Mesendoderm (in vitro differentiated cells): Measurements from ENCODE around the gene ACD.

Experiments used
- DNase-seq: peaks from one replicate; pipeline ENCODE4 v3.0.0; 2013
- H2AK5ac ChIP-seq: 2 replicates; pipeline ENCODE4 v1.6.1; 2013; ENCODE audit warnings: low read length, inconsistent platforms
- H2BK120ac ChIP-seq: 2 replicates; pipeline ENCODE4 v1.6.1; 2013; ENCODE audit warnings: low read depth, mild to moderate bottlenecking, low read length, moderate library complexity, mixed read lengths
- H2BK15ac ChIP-seq: replicated peaks from 2 replicates; pipeline ENCODE4 v1.6.1; 2013; ENCODE audit warnings: low read depth, mild to moderate bottlenecking, moderate library complexity
- H2BK5ac ChIP-seq: 2 replicates; pipeline ENCODE4 v1.6.1; 2013; ENCODE audit warnings: low read length, inconsistent platforms
- H3K18ac ChIP-seq: 2 replicates; pipeline ENCODE4 v1.6.1; 2013; ENCODE audit warnings: mild to moderate bottlenecking, low read length, mixed read lengths
- H3K23ac ChIP-seq: one replicate; pipeline ENCODE4 v1.6.1; 2013; ENCODE audit warnings: low read length
- H3K27ac ChIP-seq: 2 replicates; pipeline ENCODE4 v1.5.1; 2013; ENCODE audit warnings: low read depth, mild to moderate bottlenecking, inconsistent platforms, low read length, moderate library complexity
- H3K27me3 ChIP-seq: 2 replicates; pipeline ENCODE4 v1.6.1; 2013; ENCODE audit warnings: low read length, control low read depth, mild to moderate bottlenecking, inconsistent platforms; ENCODE audit not compliant: insufficient read depth, poor library complexity
- H3K36me3 ChIP-seq: 2 replicates; pipeline ENCODE4 v1.6.1; 2013; ENCODE audit warnings: low read length, inconsistent platforms; ENCODE audit not compliant: control insufficient read depth, insufficient read depth
- H3K4ac ChIP-seq: one replicate; pipeline ENCODE4 v1.6.1; 2013; ENCODE audit warnings: low read depth, mild to moderate bottlenecking, low read length, moderate library complexity
- H3K4me1 ChIP-seq: 2 replicates; pipeline ENCODE4 v1.6.1; 2013; ENCODE audit warnings: low read depth, low read length, inconsistent platforms; ENCODE audit not compliant: control insufficient read depth
- H3K4me2 ChIP-seq: 2 replicates; pipeline ENCODE4 v1.6.1; 2013; ENCODE audit warnings: low read length
- H3K4me3 ChIP-seq: 2 replicates; pipeline ENCODE4 v1.5.1; 2013; ENCODE audit warnings: mild to moderate bottlenecking, low read length
- H3K56ac ChIP-seq: one replicate; pipeline ENCODE4 v1.6.1; 2013; ENCODE audit warnings: low read length
- H3K79me1 ChIP-seq: 2 replicates; pipeline ENCODE4 v1.6.1; 2013; ENCODE audit warnings: low read length, inconsistent platforms
- H3K79me2 ChIP-seq: 2 replicates; pipeline ENCODE4 v1.6.1; 2013; ENCODE audit warnings: mild to moderate bottlenecking, low read length; ENCODE audit not compliant: control insufficient read depth, insufficient read depth
- H3K9ac ChIP-seq: 2 replicates; pipeline ENCODE4 v1.6.1; 2013; ENCODE audit warnings: low read length, inconsistent platforms
- H4K5ac ChIP-seq: one replicate; pipeline ENCODE4 v1.6.1; 2013; ENCODE audit warnings: low read length
- H4K8ac ChIP-seq: one replicate; pipeline ENCODE4 v1.6.1; 2013; ENCODE audit warnings: low read depth, mild to moderate bottlenecking, control low read depth, low read length, moderate library complexity
- WGBS: extraction: QIAGEN DNeasy Blood & Tissue Kit; methylation state at CpG from one replicate; pipeline ENCODE4 v1.1.7; 2013; ENCODE audit warnings: low lambda C conversion rate, missing lambda C conversion rate; ENCODE audit not compliant: insufficient coverage; ENCODE audit errors: extremely low coverage; 5-methylcytosine and 5-hydroxymethylcytosine counted together

ACD gene

DNA sequence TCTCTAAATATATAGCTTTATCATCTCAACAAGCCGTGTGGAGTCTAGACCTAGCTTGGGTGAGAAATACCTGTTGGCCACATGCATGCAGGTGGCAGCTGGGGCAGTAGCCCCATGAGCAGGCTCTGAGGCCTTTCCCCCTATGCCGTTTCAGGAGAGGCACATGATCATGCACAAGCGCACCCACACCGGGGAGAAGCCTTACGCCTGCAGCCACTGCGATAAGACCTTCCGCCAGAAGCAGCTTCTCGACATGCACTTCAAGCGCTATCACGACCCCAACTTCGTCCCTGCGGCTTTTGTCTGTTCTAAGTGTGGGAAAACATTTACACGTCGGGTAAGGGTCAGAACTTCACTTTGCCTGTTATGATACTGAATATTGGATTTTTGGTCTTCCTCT lies 31.8 kb downstream of the ACD start:
- H3K27ac ChIP-seq: no peak overlapping the region
- H3K23ac ChIP-seq: no peak overlapping the region
- no peaks in the 10 kb centered on the region for H3K79me1 ChIP-seq
- peaks cover 13% of the 10 kb centered on the region for H3K36me3 ChIP-seq
- no peaks in the 10 kb centered on the region for H3K27me3 ChIP-seq
- H3K79me2 ChIP-seq: no peaks in the 10 kb centered on the region
- H3K4me3 ChIP-seq: no peak overlapping the region
- H3K4ac ChIP-seq: no peak overlapping the region
- H3K9ac ChIP-seq: no peak overlapping the region
- no peak overlapping the region for H2BK120ac ChIP-seq
- H3K18ac ChIP-seq: no peak overlapping the region
- no peak overlapping the region for H2BK15ac ChIP-seq
- H4K8ac ChIP-seq: no peak overlapping the region
- H3K4me1 ChIP-seq: no peaks in the 10 kb centered on the region
- WGBS: no CpG with 5 or more reads among the region's 14 CpGs
- no peak for DNase-seq
- H2AK5ac ChIP-seq: no peak overlapping the region
- H3K56ac ChIP-seq: no peak overlapping the region
- no peak overlapping the region for H2BK5ac ChIP-seq
- no peak overlapping the region for H4K5ac ChIP-seq
- H3K4me2 ChIP-seq: no peak overlapping the region

DNA sequence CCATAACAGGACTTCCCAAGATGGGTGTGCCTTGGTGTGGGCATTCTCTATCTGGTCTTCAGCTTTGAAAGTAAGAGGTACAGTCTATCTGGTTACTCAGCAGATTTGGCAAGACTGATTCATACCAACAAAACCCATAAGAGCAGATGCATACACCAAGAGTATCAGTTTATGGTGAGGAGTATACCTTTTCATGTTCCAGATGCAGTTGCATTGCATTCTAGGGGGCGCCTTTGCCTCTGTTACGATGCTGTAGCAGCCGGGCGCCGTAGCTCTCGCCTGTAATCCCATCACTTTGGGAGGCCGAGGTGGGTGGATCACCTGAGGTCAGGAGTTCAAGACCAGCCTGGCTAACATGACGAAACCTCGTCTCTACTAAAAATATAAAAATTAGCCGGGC lies 46.3 kb downstream of the ACD start:
- no peak overlapping the region for H3K4me2 ChIP-seq
- no peak overlapping the region for H3K27ac ChIP-seq
- no peak overlapping the region for H2BK120ac ChIP-seq
- no peak overlapping the region for H3K4ac ChIP-seq
- H3K56ac ChIP-seq: no peak overlapping the region
- no peak overlapping the region for H2BK5ac ChIP-seq
- H4K8ac ChIP-seq: no peak overlapping the region
- H3K4me1 ChIP-seq: no peaks in the 10 kb centered on the region
- H2BK15ac ChIP-seq: no peak overlapping the region
- WGBS: no CpG with 5 or more reads among the region's 10 CpGs
- H3K23ac ChIP-seq: no peak overlapping the region
- H4K5ac ChIP-seq: no peak overlapping the region
- no peak overlapping the region for H3K18ac ChIP-seq
- no peak overlapping the region for H3K4me3 ChIP-seq
- H3K27me3 ChIP-seq: no peaks in the 10 kb centered on the region
- no peak overlapping the region for H3K9ac ChIP-seq
- peaks cover 13% of the 10 kb centered on the region for H3K36me3 ChIP-seq
- peaks cover 6% of the 10 kb centered on the region for H3K79me1 ChIP-seq
- peaks cover 2% of the 10 kb centered on the region for H3K79me2 ChIP-seq
- peak; percentile 65 for DNase-seq
- no peak overlapping the region for H2AK5ac ChIP-seq

DNA sequence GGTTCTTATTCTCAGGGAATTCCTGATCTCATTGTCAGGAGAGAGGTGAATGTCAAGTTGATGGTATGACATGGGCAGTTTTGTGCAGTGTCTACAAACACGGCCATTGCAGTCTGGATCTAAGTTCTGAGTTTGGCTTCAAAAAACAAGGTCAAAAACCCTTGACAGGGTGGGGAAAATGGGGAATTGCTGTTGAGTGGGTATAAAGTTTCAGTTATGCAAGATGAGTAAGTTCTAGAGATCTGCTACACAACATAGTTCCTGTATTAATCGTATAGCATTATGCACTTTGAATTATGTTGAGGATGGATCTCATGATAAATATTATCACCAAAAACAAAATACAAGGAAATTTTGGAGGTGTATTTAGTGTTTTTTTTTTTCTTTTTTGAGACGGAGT lies 51.7 kb downstream of the ACD start:
- Histone ChIP-seq H3K79me2 (peaks cover 17% of the 10 kb centered on the region), H3K4me2 (no peak overlapping the region), H3K23ac (no peak overlapping the region), H4K8ac (no peak overlapping the region), H3K27ac (no peak overlapping the region), H2AK5ac (no peak overlapping the region), H3K4me3 (no peak overlapping the region), H3K56ac (no peak overlapping the region), H2BK5ac (no peak overlapping the region), H2BK120ac (no peak overlapping the region), H3K4me1 (no peaks in the 10 kb centered on the region), H3K79me1 (peaks cover 12% of the 10 kb centered on the region), H3K36me3 (peaks cover 9% of the 10 kb centered on the region), H3K27me3 (no peaks in the 10 kb centered on the region), H2BK15ac (no peak overlapping the region), H3K4ac (no peak overlapping the region), H3K9ac (no peak overlapping the region), H3K18ac (no peak overlapping the region), H4K5ac (no peak overlapping the region)
- no CpG with 5 or more reads among the region's 3 CpGs for WGBS
- no peak for DNase-seq
